ENCODE measurements around the gene BCAS2.
"Not testable (repeated sequence)": the region's sequence is repeated elsewhere in the genome, so short reads cannot be mapped to it uniquely, and the experiment has no call there.

Gene BCAS2

DNA sequence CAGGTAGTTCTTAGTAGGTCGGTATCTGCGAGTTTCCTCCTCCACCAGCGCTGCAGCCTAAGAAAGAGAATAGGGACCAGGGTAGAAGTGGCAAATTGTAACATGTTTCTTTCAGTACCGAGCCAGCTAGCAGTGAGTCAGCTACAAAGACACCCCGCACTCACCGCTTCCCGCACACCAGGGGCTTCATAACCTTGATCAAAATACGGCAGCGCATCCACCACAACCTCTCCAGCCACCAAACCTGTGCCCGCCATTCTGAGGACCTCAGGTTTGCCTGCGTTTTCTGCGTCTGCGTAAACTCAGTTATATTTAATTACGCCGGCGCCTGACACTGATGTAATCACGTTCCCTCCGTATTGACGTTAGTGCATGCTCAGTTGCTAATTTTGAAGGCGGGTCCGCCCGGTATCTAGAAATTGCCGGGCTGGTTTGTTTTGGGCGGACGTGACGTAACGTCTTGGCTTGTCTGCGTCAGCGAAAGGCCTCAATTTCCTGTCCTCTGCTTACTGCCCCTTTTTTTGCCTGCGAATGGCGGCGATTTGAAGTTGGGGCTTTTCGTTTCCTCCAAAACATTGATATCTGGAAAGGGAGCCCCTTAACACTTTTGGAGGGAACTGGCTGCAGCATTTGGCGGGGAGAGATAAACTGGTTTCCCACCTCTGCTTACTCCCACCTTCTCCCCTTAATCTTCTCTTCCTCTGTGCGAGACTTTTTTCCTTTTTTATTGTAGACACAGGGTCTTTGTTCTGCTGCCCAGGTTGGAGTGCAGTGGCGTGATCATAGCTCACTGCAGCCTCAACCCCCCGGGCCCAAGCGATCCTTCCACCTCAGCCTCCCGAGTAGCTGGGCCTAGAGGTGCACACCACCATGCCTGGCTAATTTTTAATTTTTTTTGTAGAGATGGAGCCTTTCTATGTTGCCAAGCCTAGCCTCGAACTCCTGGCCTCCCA lies at the start of gene BCAS2:
TSS of gene BCAS2 (minus strand) at position 281 of the 953 bp plus-strand sequence. CDS start at position 257, 24 bp downstream.
- peak; percentile 88 to 95 for DNase-seq

DNA sequence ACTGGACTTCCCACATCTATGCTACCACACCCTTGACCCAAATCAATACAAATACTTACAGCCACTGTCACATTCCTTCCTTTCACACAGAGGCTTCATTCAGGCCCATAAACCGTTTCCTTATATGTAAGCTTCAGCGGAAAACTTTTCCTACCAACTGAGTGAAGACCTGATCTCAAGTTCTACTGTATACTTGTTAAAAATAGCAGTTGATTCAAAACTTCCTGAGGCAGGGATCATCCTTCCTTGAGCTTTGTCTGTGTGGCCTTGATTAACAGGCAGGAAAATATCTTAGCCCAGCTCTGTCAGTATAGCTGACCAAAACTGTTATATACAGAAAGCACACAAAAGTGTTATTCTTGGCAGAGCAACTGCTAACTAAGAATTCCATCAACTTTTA lies 45.7 kb upstream of the BCAS2 start:
- DNase-seq = no peak

DNA sequence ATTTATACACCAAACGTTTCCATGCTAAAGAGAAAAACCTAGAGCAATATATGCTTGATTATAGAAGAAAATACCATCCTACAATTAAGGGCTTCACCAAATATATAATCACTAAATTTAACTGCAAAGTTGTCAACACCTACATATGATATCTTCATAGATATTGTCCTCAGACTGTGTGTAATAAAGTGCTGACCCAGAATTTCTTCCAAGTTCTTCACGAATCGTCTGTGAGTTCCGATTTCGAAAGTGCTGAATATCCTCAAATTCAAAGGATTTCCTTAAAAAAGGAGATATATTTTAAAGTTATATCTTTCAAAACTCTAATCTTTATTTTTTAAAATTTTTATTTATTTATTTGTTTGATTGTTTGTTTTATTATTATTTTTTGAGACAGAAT lies 41.9 kb upstream of the BCAS2 start:
- DNase-seq = no peak

DNA sequence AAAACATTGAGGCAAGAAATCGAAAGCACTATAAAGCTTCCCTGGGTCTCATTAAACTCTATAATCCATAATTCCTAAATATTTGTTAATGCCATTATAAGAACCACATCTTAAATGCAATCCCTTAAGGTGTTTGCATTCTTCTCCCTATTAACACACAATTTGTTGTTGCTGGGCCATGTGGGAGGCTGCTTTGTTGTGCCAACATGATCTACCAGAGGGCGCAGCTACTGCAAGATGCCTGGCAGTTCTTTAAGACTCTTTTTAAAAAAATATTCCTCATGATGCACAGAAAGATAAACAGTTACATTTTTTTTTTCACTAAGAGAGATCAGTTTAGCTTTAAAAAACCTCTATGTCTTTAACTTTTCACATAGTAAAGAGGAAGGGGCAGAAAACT lies 39.0 kb upstream of the BCAS2 start:
- DNase-seq = no peak

DNA sequence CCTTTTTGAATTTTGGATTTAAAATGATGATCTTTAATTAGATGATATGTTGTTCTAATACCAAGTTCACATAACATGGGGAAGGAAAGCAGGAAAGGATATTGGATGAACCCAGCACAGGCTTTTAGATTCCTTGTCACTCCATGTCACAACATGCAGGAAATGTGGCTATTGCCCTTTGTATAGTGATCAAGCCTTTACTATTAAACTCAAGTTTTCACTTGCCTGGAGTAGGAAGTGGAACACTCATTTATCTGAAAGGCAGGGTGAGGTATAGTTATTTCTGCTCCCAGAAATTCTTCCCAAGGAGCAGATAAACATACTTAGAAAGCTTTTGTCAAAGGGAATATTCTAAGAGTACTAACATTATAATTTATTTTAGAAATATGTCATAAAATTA lies 37.2 kb upstream of the BCAS2 start:
- no peak for DNase-seq

DNA sequence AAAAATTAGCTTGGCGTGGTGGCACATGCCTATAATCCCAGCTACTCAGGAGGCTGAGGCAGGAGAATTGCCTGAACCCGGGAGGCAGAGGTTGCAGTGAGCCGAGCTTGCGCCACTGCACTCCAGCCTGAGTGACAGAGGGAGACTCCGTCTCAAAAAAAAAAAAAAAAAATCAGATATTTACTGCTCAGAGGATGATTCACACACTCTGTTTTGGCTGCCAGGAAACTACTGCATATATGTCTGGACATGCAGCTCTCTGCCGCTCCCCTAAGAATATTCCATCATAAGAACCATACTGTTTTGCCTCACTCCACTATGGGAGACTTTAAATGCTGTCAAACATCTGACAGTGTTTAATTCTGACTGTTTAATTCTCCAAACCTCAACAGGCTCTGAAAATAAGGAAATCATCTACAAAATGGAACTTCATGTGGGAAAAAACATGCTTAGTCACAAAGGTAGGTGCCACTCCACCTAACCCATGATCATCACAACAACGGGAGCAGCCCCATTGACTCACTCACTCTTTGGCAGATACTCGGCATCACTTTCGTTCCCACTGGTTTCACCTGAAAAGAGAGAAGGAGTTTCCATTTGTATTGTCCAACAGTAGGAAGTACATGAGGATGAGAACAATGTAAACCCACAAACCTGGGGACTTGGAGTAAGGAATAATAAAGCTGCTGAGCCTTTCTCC lies 29.3 kb upstream of the BCAS2 start:
- no peak for DNase-seq

DNA sequence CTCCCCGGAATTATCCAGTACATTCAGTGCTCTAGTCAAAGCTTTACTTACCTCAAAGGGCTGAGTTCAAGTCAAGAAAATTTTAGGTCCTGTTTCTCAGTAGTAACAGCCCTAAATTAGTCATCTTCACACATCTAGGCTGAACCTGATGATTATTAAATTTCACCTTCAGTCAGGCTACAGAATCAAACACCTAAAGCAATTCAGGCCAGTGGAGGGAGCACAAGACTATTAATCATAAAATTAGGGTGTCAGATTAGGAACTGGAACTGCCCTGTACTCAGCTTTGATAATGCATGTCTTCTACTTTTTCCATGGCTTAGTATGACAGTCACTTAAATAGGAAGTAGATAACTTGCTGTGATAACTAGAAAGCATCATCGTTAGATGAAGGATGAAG lies 28.4 kb upstream of the BCAS2 start:
- no peak for DNase-seq

DNA sequence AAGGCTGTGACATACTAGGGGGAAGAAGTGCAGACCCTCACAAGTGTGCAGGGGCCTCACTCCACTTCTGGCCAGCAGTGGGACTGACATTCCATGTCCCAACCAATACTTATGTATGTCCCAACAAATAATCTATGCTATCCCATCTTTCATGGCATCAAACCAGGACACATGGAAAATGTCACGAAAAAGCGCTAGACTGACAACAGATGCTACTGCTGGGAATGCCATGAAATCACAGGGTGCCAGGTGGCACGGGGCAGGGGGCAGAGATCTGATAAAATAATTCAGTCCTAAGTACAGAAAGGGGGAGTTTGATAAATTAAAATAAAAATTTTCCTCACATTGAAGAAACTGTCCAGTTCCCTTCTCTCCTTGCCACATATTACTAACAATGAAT lies 27.6 kb upstream of the BCAS2 start:
- no peak for DNase-seq

DNA sequence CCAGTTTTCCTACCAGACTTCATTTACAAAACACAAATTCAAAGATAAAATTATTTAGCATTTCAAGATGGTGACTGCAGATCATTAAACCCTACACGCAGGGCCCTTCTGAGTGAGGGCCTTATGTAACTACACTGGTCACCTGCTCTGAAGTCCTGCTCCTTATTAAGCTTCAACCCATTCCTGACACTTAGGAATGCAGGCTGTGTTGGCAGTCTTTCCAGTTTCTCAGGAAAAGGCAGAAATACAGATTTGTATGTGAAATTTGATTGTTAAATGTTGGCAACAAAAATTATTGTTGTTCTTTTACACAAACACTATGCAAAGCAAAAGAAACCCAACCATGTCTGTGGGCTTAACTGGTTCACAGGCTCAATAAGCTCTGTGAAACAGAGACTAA lies 25.8 kb upstream of the BCAS2 start:
- DNase-seq = no peak

DNA sequence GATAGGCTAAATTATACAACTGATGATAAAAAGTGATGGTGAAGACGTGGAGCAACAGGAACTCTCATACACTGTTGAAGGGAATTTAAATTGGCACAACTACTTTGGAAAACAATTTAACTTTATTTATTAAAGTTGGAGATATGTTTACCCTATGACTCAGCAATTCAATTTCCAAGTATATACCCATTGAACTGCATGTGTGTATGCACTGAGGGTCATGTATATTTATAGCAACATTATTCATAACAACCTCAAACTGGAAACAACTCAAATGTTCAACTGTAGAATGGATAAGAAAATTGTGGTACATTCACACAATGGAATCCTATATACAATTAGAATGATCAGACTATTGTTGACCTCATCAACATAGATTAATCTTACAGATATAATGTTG lies 16.5 kb upstream of the BCAS2 start:
- no peak for DNase-seq

DNA sequence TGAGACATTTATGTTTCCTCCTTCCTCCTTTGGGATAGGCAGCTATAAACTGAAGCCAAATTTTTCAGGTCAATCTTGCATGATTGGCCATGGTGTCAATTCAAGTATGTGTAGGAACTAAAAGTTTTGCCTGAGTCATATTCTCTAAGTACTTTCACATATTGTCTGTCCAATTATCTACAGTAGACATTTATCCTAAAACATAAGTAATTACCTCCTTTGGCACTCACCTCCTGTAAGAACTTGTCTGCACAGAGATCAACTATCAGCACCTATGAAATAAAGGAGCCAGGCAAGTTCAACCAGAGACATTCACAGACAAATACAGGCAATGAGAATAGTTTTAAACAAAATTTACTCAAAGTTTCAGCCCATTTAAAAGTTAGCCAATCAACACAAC lies 14.2 kb upstream of the BCAS2 start:
- DNase-seq = no peak

DNA sequence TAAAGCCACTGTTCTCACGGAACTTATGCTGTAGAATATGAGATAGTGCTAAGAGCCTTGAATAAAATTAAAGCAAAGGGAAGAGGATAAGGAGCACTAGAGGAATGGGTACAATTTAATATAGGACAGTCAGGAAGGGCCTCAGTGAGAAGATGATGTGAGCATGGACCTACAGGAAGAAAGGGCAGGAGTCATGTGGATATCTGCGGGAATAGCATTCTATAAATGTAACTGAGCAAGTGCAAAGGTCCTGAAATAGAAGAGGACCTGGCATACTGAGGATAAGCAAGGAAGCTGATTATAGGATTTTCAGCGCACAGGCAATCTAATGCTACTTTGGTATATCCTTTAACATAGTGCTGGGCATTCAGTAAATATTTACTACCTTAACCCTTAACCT lies 12.6 kb upstream of the BCAS2 start:
- DNase-seq = no peak

DNA sequence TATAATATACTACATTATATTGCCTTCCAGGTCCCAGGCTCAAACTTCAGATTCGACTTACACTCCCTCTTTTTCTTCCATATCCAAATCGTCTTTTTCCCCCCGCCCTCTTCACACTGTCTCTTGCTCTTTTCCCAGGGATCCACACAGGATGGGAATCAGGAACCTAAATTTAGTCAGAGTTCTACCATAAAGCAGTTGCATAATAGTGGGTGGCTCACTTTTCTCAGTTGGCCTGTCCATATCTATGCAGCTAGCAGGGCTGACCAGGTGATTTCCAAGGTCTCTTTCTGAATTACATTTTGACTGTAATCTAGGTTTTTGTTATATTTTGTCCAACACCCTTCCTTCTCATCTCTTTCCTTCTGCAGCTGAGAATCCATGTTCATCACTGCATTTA lies 7.7 kb upstream of the BCAS2 start:
- no peak for DNase-seq

DNA sequence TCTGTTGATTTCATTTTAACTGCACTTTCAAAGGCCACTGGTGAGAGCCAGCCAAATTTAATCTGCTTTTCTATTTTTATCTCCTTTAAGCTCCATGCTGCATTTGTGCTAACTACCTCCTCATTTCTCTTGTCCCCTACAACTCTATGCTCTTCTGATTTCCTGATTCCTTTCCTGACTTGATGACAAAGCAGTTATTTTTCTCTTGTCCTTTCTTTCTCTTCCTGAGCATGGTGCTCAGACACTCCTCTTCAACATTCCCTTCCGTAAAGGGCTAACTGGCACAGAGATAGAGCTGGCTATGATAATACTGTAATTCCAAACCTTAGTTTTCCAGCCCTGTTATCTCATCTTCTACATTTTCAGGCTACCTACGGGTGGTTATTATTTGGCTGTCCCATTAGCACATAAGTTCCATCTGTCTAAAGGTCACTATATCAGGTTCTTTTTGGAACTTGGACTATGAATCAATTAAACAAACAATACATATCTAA lies 6.8 kb upstream of the BCAS2 start:
- DNase-seq = no peak

DNA sequence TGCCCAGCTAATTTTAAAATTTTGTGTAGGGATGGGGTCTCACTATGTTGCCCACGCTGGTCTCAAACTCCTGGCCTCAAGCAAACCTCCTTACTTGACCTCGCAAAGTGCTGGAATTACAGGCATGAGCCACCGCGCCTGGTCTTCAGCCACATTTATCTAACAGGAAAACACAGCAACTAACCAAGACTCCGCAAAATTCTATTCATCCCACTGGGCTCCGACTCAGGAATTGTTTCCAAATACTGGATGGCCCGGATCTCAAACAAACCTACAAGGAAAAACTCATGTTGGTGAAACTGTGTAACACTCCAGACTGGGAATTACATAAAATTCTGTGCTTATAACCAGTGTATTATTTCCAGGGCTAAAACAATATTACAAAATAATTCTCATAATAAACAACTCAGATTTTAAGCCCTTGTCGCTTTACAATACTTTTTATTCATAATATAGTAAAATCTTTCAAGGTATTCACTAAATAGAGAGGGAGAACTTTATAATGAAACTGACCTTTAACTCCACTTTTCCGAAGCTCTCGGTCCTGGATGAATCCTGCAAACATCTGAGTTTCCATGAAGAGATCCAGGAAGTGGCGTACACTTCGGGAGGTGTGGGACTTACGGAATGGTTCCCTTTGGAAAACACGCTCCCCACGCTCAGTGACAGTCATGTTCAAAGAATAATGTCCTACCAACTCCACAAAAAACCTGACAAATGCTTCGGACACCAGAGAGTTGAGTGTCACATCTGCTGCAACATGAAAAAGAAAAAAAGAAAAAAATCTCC lies 6.0 kb upstream of the BCAS2 start:
- DNase-seq = no peak

DNA sequence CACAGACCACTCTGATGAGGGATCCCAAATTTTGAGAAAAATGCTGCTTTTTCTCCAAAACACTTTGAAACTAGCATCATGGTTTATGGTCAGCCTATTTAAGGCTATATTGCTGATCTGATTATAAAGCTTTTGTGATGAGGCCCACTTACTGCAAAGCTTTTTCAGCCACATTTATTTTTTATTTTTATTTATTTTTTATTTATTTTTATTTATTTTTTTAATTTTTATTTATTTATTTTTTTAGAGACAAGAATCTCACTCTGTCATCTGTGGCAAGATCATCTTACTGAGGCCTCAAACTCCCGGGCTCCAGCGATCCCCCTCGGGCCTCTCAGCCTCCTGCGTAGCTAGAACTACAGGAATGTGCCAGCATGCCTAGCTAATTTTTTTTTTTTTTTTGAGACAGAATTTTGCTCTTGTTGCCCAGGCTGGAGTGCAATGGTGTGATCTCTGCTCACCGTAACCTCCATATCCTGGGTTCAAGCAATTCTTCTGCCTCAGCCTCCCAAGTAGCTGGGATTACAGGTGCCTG lies 5.2 kb upstream of the BCAS2 start:
- DNase-seq = no peak

DNA sequence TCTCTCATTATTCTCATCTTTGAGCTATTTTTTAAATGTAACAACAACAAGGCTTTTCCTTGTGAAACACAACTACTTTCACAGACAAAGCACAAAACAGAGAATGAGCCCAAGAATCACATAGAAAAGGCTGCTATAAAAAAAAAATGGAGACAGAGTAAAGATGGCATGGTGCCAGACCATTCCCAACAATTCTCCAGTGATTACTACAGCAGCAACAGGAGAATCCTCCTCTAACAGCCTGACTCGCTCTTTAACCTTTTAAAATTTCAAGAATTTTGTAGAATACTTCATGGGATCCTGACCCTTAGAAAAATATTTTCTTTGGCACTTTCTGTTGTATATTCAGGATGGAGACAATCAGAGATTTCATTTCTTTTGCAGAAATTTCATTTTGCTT lies 3.8 kb upstream of the BCAS2 start:
- no peak for DNase-seq

DNA sequence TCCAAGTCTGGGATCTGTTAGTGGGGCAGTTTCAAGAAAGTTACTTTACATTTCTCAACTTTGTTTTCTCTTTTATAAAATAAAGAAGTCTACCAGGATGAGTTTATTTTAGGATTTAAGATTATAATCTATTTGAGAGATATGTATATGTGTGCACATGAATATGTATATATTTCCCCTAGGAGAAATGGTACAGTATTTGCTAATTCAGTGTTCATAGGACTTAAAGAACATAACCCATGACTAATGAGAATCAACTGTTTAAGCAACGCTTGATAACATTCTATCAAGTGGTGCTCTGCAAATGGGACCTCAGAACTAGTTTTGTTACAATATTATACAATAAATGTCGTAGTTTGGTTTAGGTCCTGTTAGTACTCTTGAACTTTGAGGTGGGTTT lies 7.0 kb downstream of the BCAS2 start:
- no peak for DNase-seq

DNA sequence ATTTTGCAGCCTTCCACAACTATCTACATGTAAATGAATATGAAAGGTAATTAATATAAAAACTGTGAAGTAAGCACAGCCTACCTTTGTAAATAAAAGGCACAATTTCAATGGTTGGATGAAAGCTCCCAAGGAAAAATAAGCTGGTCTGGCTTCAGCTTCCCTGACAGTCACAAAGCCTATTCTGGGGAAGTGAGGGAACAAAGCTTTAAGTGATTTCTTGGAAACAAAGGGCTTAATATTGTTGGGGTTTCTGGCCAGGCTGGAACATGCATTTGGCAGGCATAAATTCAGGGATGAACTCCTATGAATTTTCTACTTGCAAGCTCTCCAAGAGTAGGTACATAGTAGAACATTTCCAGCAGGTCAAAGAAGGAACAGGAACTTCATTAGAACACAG lies 17.3 kb downstream of the BCAS2 start:
- no peak for DNase-seq

DNA sequence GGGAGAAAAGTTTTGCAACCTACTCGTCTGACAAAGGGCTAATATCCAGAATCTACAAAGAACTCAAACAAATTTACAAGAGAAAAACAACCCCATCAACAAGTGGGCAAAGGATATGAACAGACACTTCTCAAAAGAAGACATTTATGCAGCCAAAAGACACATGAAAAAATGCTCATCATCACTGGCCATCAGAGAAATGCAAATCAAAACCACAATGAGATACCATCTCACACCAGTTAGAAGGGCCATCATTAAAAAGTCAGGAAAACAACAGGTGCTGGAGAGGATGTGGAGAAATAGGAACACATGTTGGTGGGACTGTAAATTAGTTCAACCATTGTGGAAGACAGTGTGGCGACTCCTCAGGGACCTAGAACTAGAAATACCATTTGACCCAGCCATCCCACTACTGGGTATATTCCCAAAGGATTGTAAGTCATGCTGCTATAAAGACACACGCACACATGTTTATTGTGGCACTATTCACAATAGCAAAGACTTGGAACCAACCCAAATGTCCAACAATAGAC lies 18.4 kb downstream of the BCAS2 start:
- not testable (repeated sequence) for DNase-seq

DNA sequence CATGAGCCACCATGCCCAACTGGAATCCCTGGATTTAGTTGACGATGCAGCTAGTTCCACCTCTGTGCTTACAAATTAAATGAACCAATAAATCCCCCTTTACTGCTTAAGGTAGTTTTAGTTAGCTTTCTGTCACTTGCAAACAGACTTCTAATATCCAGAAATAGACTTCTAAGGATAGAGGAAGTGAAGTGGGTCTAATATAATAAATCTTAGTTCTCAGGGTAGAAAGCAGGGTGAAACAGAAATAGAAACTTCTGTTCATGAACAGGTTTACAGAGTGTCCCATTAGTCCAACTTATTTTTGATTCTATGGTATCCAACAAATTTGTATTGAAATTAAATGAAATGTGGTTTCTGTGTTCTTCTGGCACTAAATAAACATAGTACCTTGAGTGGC lies 20.1 kb downstream of the BCAS2 start:
- DNase-seq = no peak

DNA sequence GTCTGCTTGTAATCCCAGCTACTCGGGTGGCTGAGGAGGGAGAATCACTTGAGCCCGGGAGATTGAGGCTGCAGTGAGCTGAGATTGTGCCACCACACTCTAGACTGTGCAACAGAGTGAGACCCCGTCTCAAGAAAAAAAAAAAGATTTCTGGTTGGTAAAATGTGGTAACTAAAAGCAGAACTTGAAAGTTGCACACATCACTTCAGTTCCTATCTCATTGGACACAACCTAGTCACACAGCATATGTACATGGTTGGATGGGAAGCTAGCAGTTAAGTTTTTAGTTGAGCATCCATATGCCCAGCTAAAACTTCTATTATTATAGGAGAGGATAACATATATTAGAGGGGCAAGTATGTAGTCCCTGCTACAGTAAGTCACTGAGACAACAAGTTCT lies 22.1 kb downstream of the BCAS2 start:
- DNase-seq = no peak

DNA sequence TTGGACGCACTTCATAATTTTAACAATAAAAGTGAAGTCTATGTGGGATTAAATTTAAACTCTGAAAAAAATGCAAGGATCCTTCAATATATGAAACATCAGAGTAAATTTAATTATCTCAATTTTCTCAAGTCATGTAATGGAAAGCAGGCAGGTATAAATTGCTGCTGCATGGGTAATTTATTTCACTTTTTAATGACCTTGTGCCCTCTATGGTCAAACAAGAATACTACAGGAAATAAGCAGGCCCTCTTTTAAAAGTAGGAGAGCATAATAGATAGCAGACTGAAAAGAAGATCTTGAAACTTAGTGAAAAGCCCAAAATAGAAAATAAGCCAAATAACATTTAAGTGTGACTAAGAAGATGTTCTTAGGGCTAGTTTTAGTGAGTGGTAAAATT lies 22.9 kb downstream of the BCAS2 start:
- no peak for DNase-seq

Data from cerebellar nuclear complex (tissue), 1 donor.